K562 (cell line): ENCODE results near the gene PTPRE.

Experiments
- BACH1 ChIP-seq: fragments of 200-800 bp; sonication (Bioruptor generic); IDR thresholded peaks from 2 replicates; pipeline ENCODE4 v1.6.1; 2016; ENCODE audit warnings: missing genetic modification characterization, missing compliant biosample characterization
- CTCF ChIP-seq, 3 experiments: IDR thresholded peaks in 2 of 3; conservative IDR thresholded peaks in 1 of 3; 2 replicates each; pipeline ENCODE4 v1.5.1; 2011 to 2012; ENCODE audit warnings: low read length in 3 of 3, mild to moderate bottlenecking in 3 of 3, control low read depth in 2 of 3, improper control_type of control experiment in 1 of 3, inconsistent platforms in 1 of 3, low read depth in 1 of 3, mixed read lengths in 1 of 3, moderate library complexity in 1 of 3; ENCODE audit not compliant: insufficient read depth in 2 of 3
- MAFG ChIP-seq: fragments of 450-650 bp; conservative IDR thresholded peaks from 2 replicates; pipeline ENCODE4 v1.6.1; 2016; ENCODE audit warnings: missing genetic modification characterization, missing compliant biosample characterization
- NFE2L1 ChIP-seq: fragments of 450-650 bp; IDR thresholded peaks from 2 replicates; pipeline ENCODE4 v1.6.1; 2016; ENCODE audit warnings: missing genetic modification characterization, low read depth, mild to moderate bottlenecking, missing compliant biosample characterization, moderate library complexity, borderline replicate concordance
- POU5F1 ChIP-seq: fragments of 150-350 bp; IDR thresholded peaks from 2 replicates; pipeline ENCODE4 v1.6.1; 2014; ENCODE audit warnings: borderline replicate concordance, low read length, low read depth, mild to moderate bottlenecking; ENCODE audit not compliant: partially characterized antibody
- SMAD3 ChIP-seq: fragments of 450-650 bp; formaldehyde crosslinking; conservative IDR thresholded peaks from 2 replicates; pipeline ENCODE4 v1.4.0; 2020; ENCODE audit warnings: mild to moderate bottlenecking
- XRCC5 ChIP-seq: fragments of 200-400 bp; formaldehyde crosslinking; IDR thresholded peaks from 2 replicates; pipeline ENCODE4 v1.6.1; 2017; ENCODE audit warnings: low read depth, mild to moderate bottlenecking, low read length
- ZNF134 ChIP-seq: fragments of 250-450 bp; sonication (Bioruptor Pico); conservative IDR thresholded peaks from 2 replicates; pipeline ENCODE4 v1.4.0; 2020
- ZNF174 ChIP-seq: fragments of 250-450 bp; sonication (Bioruptor Pico); IDR thresholded peaks from 2 replicates; pipeline ENCODE4 v1.4.0; 2020; ENCODE audit warnings: mild to moderate bottlenecking
- ZNF274 ChIP-seq: IDR thresholded peaks from 2 replicates; pipeline ENCODE4 v1.6.1; 2011; ENCODE audit warnings: low read depth, mild to moderate bottlenecking, low read length, moderate library complexity, borderline replicate concordance

DNA sequence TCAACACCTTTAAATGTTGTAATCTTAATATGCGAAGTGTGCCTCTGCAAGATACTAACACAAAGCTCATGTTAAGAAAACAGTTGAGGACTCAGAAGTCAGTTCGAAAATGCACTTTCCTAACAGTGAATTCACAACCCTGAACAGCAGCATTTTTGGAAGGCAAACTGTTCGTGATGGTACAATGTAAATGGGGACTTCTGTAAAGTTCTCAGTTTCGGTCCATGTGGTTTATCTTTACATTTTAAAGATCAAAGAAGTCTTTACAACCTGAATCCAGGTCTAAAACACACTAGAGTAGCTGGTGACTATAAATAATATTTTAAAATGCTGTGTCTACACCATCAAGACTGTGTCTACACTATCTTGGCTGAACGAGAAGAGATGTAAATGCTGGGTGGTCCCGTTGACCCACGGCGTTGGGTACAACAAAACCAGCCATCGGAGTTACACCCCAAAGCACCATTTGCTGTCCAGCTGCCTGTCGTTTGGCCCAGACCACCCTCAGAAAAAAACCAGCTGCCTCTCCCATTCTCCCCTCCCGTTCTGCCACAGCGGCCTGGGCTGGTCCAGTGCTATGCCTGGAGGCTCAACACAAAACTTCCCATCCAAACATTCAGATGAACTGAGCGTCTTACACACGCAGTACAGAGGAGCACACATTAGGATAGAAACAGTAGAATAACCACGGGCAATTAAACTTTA is 176.4 kb downstream of the PTPRE start:
- TF ChIP-seq CTCF (IDR thresholded peaks at IDR 0.05 in 2 of 3, conservative IDR thresholded peaks at IDR 0.05 in 1 of 3; ENCODE audit: insufficient read depth in 2 of 3, low read depth in 1 of 3, low read length in 3 of 3) (no peak), MAFG (no peak), NFE2L1 (no peak), XRCC5 (no peak), ZNF174 (CRISPR knock-in tag) (no peak), ZNF134 (CRISPR knock-in tag) (no peak), POU5F1 (no peak), SMAD3 (no peak), BACH1 (tag) (no peak), ZNF274 (no peak)
